ENCODE measurements around the gene FAM43A. TPM values are rescaled to one million over a fixed set of nuclear protein-coding genes. Genes with fewer than 3 reads are reported as not detected.

FAM43A gene
- total RNA-seq, 4 donors from 2014 or later = 24.5 to 42.8 (median 32.5) TPM

GRCh38 chr3:194640829-194641228 lies 44.9 kb upstream of the FAM43A start:
- intact Hi-C loops (cut with DNase I) = no loop called here
- peak overlapping the region; percentile 28 to 55 (median 42) for H3K27ac ChIP-seq (replicated peaks in 1 of 4)
- H3K27me3 ChIP-seq = no peaks in the 10 kb centered on the region
- TF ChIP-seq CTCF (IDR thresholded peaks at IDR 0.05) (peak in 1 of 3 experiments; percentile 11), POLR2A (IDR thresholded peaks at IDR 0.05; ENCODE audit: low read depth) (no peak), POLR2AphosphoS5 (IDR thresholded peaks at IDR 0.05) (no peak), EP300 (IDR thresholded peaks at IDR 0.05) (no peak)
- peaks cover 23 to 57% (median 54%) of the 10 kb centered on the region in 4 donors for H3K36me3 ChIP-seq
- H3K9me3 ChIP-seq = no peaks in the 10 kb centered on the region
- 74% methylated on average over 7 of the region's 7 CpGs for WGBS
- DNase-seq (ENCODE audit: extremely low spot score) = no peak
- no peak overlapping the region for H3K4me3 ChIP-seq
- H3K4me1 ChIP-seq = peaks cover 0 to 11% (median 4%) of the 10 kb centered on the region in 4 donors

GRCh38 chr3:194642769-194643168 lies 42.9 kb upstream of the FAM43A start:
- Histone ChIP-seq H3K27me3 (no peaks in the 10 kb centered on the region), H3K4me1 (peaks cover 0 to 8% (median 3%) of the 10 kb centered on the region in 4 donors), H3K27ac (replicated peaks in 1 of 4) (no peak overlapping the region), H3K9me3 (no peaks in the 10 kb centered on the region), H3K4me3 (no peak overlapping the region), H3K36me3 (peaks cover 29 to 74% (median 68%) of the 10 kb centered on the region in 4 donors)
- DNase-seq (ENCODE audit: extremely low spot score) = no peak
- no peak for TF ChIP-seq CTCF (IDR thresholded peaks at IDR 0.05)
- TF ChIP-seq EP300 (IDR thresholded peaks at IDR 0.05) = no peak
- no peak for TF ChIP-seq POLR2AphosphoS5 (IDR thresholded peaks at IDR 0.05)
- TF ChIP-seq POLR2A (IDR thresholded peaks at IDR 0.05; ENCODE audit: low read depth) = no peak
- intact Hi-C loops (cut with DNase I) = no loop called here
- WGBS = 93% methylated on average over 2 of the region's 2 CpGs

GRCh38 chr3:194647747-194648146 lies 37.9 kb upstream of the FAM43A start:
- no peaks in the 10 kb centered on the region for H3K27me3 ChIP-seq
- intact Hi-C loops (cut with DNase I) = no loop called here
- no peaks in the 10 kb centered on the region for H3K9me3 ChIP-seq
- H3K36me3 ChIP-seq = peaks cover 56 to 96% (median 91%) of the 10 kb centered on the region in 4 donors
- no peaks in the 10 kb centered on the region for H3K4me1 ChIP-seq
- DNase-seq (ENCODE audit: extremely low spot score) = no peak
- H3K27ac ChIP-seq (replicated peaks in 1 of 4) = no peak overlapping the region
- no peak overlapping the region for H3K4me3 ChIP-seq
- TF ChIP-seq POLR2AphosphoS5 (IDR thresholded peaks at IDR 0.05) (no peak), EP300 (IDR thresholded peaks at IDR 0.05) (no peak), CTCF (IDR thresholded peaks at IDR 0.05) (no peak), POLR2A (IDR thresholded peaks at IDR 0.05; ENCODE audit: low read depth) (no peak)
- 85% methylated on average over 3 of the region's 3 CpGs for WGBS

- WGBS = 89% methylated on average over 5 of the region's 5 CpGs
- TF ChIP-seq CTCF (IDR thresholded peaks at IDR 0.05) (no peak), POLR2AphosphoS5 (IDR thresholded peaks at IDR 0.05) (no peak), POLR2A (IDR thresholded peaks at IDR 0.05; ENCODE audit: low read depth) (no peak), EP300 (IDR thresholded peaks at IDR 0.05) (no peak)
- intact Hi-C loops (cut with DNase I) = no loop called here
- no peaks in the 10 kb centered on the region for H3K9me3 ChIP-seq
- no peak overlapping the region for H3K4me3 ChIP-seq
- DNase-seq (ENCODE audit: extremely low spot score) = no peak
- H3K27ac ChIP-seq (replicated peaks in 1 of 4) = no peak overlapping the region
- no peaks in the 10 kb centered on the region for H3K4me1 ChIP-seq
- H3K36me3 ChIP-seq = peaks cover 65 to 85% (median 71%) of the 10 kb centered on the region in 4 donors
- H3K27me3 ChIP-seq = no peaks in the 10 kb centered on the region
Observed at GRCh38 chr3:194654443-194654842, 31.2 kb upstream of the FAM43A start.

GRCh38 chr3:194657439-194657838 lies 28.2 kb upstream of the FAM43A start:
- Histone ChIP-seq H3K27ac (replicated peaks in 1 of 4) (no peak overlapping the region), H3K27me3 (no peaks in the 10 kb centered on the region), H3K9me3 (no peaks in the 10 kb centered on the region), H3K4me1 (no peaks in the 10 kb centered on the region), H3K4me3 (no peak overlapping the region), H3K36me3 (peaks cover 44 to 83% (median 63%) of the 10 kb centered on the region in 4 donors)
- intact Hi-C loops (cut with DNase I) = no loop called here
- 90% methylated on average over 7 of the region's 7 CpGs for WGBS
- TF ChIP-seq EP300 (IDR thresholded peaks at IDR 0.05) (no peak), POLR2A (IDR thresholded peaks at IDR 0.05; ENCODE audit: low read depth) (no peak), POLR2AphosphoS5 (IDR thresholded peaks at IDR 0.05) (no peak), CTCF (IDR thresholded peaks at IDR 0.05) (no peak)
- no peak for DNase-seq (ENCODE audit: extremely low spot score)
